ENCODE data around the gene PLEKHH3.

Gene PLEKHH3, protein sequence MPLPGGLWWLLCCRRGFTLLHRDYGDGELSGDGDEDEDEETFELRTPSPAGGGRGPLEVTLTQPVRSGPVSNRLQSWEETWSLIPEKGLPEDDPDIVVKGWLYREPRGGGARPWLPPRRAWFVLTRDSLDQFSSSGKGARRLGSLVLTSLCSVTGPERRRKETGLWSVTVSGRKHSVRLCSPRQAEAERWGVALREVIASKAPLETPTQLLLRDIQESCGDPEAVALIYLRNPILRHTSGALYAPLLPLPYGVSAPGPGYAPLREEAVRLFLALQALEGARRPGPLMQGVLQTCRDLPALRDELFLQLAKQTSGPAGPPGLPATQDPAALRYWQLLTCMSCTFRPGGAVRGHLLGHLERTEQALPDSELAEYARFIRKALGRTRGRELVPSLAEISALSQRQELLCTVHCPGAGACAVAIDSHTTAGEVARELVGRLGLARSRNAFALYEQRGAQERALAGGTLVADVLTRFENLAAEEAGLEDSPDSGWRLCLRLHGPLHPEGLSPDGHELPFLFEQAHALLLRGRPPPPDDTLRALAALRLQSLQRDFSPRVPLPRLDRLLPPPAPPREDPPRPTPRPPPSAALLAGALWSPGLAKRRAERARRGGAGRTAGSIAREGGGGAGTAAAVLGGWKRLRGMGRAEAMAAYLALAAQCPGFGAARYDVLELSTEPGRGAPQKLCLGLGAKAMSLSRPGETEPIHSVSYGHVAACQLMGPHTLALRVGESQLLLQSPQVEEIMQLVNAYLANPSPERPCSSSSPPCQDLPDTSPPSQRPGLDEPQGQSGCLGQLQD

DNA sequence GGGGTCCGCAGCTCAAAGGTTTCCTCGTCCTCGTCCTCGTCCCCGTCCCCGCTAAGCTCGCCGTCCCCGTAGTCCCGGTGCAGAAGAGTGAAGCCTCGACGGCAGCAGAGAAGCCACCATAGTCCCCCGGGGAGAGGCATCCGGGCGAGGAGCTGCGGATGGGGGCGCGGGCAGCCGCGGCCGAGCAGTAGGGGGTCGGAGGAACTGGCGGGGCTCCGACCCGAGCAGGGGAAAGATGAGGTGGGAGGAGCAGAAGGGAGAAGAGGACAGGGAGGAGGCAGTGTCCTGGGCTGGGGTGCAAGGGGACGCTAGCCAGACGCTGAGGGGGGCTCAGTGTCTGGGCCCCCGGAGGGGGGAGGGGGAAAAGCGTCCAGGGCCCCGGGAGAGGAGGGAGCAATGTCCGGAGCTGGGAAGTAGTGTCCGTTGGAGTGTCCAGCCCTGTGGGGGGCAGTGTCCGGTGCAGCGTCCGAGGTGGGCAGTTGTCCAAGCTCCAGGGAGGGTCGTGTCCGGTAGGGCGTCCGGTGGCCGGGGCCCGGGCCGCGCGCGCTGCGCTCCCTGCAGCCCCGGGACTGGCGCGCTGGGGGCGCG is at the start of gene PLEKHH3:
PLEKHH3 (minus strand) TSS at position 571 of the 588 bp plus-strand sequence; CDS start at position 140, 431 bp downstream.
- no peak for DNase-seq (ENCODE audit: low spot score)

DNA sequence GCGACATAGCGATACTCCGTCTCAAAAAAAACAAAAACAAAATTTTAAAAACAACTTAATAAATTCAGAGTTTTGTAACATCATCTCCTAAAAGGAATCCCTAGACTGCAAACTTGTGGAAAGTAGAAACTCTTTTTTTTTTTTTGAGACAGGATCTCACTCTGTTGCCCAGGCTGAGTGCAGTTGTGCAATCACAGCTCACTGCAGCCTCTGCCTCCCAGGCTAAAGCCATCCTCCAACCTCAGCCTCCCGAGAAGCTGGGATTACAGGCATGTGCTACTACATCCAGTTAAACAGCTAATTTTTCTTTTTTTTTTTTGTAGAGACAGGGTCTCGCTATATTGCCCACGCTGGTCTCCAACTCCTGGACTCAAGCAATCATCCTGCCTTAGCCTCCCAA is 48.3 kb upstream of the PLEKHH3 start:
- no peak for DNase-seq (ENCODE audit: low spot score)

DNA sequence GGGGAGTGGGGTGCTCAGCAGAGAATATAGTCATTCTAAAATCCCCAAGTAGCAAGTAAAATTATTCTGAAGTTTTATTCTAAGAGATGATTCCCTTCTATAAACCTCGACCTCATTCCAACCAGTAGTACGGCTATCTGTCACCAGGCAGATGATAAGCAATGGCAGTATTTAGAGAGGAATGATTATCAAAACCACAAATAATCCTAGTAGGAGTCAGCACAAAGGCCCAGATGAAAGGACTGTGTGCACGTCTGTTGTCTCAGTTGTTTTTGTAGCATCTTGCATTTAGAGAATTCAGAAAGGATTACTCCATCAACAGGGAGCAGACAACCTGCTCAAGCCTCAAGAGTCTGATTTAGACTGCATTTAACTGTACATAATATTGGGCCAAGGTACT is 46.8 kb upstream of the PLEKHH3 start:
- DNase-seq (ENCODE audit: low spot score) = no peak

DNA sequence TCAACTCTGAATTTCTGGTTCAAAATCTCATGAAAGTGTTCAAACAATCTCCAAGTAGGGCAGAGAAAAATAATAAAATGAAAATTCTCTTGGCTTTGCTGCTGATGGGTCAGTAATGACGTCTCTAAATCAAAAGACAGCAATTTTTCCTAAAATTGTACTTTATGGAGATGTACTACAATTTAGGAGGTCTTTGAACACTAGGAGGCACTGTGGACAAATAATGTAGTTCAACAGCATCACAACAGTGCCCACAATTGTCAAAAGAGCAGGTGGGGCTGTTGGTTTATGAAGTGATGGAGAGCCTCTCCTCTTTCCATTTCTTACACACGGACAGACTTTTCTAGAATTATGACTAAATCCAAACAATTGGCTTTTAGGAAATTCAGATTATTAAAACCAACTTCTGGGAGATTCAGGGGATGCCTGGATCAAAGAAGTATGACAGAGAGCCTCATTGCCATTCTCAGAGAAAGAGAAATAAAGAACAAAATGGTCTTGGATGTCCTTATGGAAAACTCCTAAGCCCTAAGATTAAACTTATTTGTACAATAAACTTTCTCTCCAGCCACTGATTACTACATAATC is 44.3 kb upstream of the PLEKHH3 start:
- DNase-seq (ENCODE audit: low spot score) = peak; percentile 68

DNA sequence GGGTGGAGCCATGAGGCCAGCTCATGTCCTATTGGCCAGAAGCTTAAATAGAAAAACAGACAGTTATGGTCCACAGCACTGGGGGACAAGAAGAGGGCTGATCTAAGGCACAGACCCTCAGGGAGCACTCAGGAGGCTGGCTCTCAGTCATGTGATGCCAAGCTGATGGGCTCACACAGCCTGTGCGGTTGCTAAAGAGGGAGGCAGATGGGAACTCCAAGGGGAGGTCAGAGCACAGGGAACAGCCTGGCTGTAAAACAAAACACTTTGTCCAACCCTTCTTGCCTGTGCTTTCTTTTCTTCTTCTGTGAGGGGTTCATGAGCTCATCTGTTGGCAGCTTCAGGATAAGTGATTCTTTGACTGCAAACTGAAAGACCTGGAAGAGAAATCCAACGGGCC is 32.8 kb upstream of the PLEKHH3 start:
- DNase-seq (ENCODE audit: low spot score) = no peak

DNA sequence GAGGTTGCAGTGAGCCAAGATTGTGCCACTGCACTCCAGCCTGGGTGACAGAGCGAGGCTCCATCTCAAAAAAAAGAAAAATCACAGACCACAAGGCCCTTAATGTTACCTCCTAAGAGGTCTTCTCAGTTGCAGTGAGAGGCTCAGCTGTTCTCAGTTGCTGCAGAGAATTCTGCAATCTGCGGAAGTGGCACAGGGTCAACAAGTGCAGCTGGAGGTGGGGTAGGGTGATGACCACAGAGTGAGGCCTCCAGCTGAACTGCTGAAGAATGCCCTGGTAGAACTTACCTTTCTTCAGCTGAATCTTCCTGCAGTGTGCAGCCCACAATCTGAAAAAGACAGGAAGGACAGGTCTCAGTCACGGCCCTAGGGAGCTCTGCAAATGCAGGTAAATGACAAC is 31.8 kb upstream of the PLEKHH3 start:
- DNase-seq (ENCODE audit: low spot score) = no peak

DNA sequence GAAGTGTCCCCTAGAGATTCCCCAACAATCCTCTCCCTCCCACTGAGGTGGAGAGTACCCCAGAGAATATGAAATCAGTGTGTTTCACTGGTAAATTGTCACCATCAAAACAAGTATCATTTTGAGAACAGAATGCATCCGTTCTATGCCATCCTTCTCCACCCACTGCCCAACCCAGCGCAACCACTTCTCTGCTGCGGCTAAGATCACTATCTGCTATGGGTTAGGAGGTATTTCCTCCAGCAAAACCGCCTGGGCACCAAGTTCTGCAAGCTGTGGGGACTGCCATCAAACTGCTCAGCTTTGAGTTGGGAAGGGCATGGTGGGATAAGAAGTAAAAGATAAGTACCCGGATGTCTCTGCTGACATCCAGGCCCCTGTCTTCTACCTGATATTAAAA is 29.9 kb upstream of the PLEKHH3 start:
- no peak for DNase-seq (ENCODE audit: low spot score)

DNA sequence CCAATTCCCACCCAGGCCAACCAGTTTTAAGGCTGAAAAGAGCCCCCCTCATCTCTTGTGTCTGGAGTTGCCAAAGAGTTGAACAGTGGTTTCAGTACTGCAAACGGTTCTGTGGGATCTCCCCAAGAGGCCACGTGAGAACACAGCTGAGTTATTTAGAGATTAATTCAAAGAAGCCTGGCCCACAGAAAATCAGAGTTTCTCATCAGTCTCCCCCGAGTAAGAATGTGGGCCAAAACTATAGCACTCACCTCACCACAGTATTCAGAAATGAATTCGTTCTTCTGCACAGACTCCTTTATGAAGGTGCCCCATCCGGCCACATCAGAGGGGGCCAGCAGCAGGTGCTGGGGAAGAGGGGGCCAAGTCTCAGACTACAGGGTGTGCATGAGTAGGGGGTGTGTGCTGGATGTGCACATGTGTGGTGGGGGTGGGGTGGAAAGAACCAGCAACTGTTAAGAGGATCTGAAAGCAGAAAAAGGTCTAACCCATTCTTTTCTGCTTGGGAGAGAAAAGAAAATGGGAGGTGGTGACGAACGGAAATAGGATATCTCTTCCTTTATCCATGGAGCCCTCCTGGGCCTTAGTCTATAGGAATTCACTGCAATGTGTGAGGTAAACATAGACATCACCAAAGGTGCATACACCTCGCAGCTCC is 28.2 kb upstream of the PLEKHH3 start:
- no peak for DNase-seq (ENCODE audit: low spot score)

DNA sequence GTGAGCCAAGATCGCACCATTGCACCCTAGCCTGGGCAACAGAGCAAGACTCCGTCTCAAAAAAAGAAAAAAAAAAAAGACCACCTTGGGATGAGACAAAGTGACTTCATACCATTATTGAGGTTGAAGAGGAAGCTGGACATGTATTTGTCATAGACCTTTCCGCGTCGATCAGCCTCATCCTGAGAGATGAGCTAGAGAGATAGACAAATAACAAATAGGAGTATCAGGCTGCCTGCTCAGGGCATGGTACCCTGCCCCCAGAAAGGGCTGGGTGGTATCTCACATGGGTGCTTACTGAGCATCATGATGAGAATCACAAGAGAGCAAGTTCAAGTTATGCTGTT is 27.7 kb upstream of the PLEKHH3 start:
- DNase-seq (ENCODE audit: low spot score) = no peak

DNA sequence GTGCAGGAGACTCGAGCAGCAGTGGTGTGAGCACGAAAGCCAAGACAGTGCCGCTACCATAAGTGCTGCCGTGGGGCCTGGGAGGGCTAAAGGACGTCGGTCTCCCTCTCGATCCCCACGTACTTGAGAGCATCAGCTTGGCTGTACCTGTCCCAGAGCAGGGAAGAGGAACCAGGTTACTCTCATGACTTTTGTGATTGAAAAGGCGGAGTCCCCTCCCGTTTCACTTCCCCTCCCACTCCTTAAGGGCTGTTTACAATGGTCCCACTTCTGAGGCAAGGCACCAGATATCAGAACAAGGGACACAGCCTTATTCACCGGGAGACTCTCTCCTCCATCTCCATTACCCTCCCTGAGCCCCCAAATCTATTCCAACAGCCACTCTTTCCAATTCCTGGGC is 25.7 kb upstream of the PLEKHH3 start:
- DNase-seq (ENCODE audit: low spot score) = no peak

DNA sequence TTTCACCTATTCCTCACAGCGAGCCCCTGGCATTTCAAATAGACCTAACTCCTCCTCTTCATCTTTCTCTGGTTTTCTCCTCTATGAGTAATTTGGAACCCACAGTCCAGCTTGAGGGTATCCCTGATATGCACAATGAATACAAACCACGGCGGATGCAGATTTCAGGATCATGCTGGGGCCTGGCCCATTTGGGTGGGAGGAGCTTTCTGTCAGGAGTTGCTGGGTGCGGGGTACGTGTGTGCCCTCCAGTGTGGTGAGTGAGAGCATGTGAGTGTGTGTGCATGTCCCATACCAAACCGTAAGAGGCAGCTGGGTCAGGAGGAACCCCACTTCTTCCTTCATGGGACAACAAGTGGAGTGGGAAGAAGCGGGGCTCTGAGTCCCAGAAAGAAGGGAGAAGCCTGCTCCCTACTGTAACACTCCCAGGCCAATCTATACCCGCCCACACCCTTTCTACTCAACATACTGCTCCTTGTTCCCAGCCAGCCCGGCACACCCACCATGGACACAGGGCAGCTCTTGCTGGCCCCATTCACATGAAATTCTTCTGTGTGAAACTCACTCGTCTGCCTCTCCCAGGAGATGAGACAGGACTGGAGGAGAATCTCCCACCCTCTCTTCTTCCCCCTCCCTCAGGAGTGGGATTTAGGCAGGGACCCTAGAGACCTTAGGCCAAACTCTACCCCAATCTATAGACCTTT is 23.9 kb upstream of the PLEKHH3 start:
- no peak for DNase-seq (ENCODE audit: low spot score)

DNA sequence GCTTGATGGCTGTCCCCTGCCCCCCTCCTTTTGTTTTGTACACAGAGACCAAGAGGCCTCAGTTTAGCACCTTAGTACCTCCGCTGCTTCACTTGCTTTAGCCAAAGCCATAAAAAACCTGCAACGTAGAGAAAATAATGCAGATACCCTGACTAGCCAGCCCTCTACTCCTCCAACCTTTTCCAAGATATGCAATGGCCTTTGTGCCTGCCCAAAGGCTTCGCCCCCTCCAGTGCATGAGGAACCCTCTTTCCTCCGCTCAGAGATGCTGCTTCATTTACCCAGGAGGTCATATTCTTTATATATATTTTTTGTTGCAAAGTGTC is 22.6 kb upstream of the PLEKHH3 start:
- DNase-seq (ENCODE audit: low spot score) = no peak

DNA sequence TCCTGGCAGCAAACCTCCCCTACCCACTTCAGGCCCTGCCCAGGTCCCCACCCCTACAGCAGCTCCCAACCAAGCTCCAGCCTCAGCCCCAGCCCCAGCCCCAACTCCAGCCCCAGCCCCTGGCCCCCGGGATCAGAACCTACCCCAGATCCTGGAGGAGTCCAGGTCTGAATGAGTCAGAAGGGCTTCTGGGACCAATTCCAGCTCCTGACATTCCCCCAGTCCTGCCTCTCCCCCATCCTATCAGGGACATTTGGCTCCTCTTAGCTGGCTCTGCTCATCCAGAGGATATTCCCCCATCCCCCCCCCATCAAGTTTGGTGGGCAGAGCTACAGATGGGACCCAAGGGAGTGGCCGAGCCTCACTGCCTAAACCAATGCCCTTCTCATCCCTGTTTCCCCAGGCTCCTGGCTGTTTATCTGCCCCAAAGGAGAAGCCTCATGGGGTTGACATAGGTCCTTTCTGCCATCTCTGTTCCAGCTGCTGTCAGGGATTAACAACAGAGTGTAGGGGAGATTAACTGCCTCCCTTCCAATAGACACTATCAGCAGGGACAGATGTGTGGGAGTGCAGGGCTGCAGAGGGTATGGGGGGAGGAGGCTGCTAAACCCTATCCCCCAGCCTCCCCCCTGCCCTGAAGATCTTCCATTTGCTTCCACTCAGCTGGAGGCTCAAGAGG is 22.1 kb upstream of the PLEKHH3 start:
- no peak for DNase-seq (ENCODE audit: low spot score)

DNA sequence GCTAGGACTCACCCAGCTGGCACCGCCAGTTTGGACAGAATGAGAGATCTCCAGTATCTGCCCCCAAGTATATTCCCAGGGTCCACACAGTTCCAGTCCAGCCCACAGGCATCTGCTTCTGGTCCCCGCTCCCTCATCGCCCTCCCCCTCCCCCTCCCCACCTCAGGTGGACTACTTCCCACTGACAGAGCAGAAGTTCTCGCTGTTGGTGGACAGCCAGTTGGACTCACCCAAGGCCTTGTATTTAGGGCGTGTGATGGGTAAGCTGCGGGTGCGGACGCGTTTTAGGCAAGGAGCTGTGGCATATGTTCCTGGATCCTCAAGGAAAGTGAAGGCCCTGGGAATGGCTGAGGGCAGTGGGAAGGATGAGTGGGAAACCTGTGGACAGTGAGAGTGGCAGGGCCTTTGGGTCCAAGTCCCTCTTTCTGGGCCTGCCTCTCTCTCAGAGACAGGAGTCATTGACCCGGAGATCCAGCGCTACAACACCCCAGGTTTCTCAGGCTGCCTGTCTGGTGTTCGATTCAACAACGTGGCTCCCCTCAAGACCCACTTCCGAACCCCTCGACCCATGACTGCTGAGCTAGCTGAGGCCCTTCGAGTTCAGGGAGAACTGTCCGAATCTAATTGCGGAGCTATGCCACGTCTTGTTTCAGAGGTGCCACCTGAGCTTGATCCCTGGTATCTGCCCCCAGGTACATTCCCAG is 20.5 kb upstream of the PLEKHH3 start:
- no peak for DNase-seq (ENCODE audit: low spot score)

DNA sequence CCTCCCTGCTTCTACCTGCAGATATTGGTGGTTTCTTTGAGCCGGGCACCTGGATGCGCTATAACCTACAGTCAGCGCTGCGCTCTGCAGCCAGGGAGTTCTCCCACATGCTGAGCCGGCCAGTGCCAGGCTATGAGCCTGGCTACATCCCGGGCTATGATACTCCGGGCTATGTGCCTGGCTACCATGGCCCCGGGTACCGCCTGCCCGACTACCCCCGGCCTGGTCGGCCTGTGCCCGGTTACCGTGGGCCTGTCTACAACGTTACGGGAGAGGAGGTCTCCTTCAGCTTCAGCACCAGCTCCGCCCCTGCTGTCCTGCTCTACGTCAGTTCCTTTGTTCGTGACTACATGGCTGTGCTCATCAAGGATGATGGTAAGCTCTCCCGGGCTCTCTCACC is 18.7 kb upstream of the PLEKHH3 start:
- no peak for DNase-seq (ENCODE audit: low spot score)

DNA sequence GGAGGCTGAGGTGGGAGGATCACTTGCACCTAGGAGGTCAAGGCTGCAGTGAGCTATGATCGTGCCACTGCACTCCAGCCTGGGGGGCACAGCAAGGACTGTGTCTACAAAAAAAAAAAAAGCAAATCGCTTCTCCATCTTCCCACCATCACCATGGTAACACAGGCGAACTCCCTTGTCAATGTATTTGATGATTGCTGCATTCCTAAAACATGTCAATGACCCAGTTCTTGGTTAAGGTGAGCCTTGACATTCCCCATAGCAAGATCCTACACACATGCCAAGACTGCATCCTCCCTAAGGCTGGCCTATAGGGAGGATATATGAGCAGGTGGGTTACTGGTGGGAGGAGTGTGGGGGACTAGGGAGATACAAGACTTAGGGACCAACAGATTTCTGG is 17.7 kb upstream of the PLEKHH3 start:
- no peak for DNase-seq (ENCODE audit: low spot score)

DNA sequence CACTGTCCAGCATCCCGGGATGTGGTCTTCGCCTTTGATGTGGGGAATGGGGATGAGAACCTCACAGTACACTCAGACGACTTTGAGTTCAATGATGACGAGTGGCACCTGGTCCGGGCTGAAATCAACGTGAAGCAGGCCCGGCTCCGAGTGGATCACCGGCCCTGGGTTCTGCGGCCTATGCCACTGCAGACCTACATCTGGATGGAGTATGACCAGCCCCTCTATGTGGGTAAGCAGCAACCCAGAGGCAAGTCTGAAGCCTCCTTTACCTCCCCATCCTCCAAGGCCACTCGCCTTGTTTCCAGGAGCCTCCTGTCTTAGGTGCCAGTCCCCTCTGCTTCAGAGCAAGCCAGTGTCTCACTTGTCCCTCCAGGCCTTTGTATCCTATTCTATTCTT is 15.7 kb upstream of the PLEKHH3 start:
- DNase-seq (ENCODE audit: low spot score) = no peak

DNA sequence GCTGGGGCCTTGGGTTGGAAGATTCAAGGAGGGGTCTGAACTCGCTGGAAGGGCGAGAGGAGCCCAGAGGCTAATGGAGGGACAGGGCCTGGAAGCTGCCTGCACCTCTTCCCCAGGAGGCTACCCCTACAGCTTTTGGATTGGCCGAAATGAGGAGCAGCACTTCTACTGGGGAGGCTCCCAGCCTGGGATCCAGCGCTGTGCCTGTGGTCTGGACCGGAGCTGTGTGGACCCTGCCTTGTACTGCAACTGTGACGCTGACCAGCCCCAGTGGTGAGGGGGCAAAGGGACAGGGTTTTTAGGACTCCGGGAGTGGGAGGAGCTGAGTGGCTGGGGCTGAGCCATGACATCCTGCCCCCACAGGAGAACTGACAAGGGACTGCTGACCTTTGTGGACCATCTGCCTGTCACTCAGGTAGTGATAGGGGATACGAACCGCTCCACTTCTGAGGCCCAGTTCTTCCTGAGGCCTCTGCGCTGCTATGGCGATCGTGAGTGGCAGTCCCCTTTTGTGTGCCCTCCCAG is 14.3 kb upstream of the PLEKHH3 start:
- no peak for DNase-seq (ENCODE audit: low spot score)

DNA sequence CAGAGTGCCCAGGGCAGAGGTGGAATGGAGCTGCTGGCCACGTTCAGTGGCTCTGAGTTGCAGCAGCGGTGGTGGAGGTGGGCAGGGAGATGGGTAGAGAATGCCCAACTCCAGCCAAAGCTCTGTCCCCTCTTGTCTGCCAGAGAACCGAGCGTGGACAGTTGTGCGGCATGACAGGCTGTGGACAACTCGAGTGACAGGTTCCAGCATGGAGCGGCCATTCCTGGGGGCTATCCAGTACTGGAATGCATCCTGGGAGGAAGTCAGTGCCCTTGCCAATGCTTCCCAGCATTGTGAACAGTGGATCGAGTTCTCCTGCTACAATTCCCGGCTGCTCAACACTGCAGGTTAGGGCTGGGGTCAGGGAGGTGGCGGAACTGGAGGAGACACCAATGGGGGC is 13.8 kb upstream of the PLEKHH3 start:
- DNase-seq (ENCODE audit: low spot score) = no peak

DNA sequence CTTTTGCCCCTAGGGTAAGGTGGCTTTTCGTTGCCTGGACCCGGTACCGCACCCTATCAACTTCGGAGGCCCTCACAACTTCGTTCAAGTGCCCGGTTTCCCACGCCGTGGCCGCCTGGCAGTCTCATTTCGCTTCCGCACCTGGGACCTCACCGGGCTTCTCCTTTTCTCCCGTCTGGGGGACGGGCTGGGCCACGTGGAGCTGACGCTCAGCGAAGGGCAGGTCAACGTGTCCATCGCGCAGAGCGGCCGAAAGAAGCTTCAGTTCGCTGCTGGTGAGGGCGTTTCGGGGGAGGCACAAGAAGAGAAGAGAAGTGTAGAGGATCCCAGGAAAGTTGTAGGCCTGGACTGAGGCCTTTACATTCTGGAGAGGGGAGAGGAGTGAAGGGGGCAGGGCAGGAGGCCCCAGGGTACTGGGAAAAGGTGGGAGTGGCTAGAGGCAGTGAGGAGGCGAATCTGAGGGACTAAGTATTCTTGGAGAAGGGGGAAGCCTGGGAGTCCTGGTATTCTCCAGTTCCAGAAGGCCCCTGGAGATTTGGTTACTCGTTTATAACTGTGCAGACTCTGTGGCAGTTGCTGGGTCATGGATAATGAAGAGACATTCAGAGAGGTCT is 11.0 kb upstream of the PLEKHH3 start:
- no peak for DNase-seq (ENCODE audit: low spot score)

Measured in kidney tubule cell (primary cell).